ENCODE results near the gene MAPKAP1. TPM values are rescaled to one million over a fixed set of nuclear protein-coding genes. Genes with fewer than 3 reads are reported as not detected.

Gene MAPKAP1
- total RNA-seq, 6 donors from 2014 or later, result 60.8 to 84.0 (median 71.5) TPM

DNA sequence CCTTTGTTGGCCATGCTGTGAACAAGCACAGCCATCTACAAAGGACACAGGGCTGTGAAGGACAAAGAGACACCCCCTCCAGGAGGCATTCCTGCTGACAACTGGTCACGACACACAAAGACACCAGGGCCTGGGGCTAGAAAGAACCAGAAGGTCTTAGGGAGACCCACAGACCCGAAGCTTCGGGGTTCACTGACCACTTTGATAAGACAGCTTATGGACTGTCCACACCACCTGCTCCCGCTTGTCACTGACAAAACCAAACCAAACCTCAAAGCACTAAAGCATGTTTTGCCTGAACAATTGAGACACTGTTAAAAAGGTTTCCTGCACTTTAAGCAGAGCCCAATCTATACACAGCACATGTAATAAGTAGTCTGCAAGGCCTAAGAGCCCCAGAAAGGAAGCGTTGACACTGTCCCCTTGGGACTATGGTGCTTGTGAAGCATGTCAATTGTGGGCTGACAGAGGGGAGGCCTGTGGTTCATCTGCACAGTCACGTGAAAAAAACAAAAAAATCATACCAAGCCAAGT is 260.4 kb downstream of the MAPKAP1 start:
- no peak overlapping the region for H3K4me3 ChIP-seq
- DNase-seq (no peak), ATAC-seq (ENCODE audit: low FRiP score in 2 of 2) (no peak)
- peaks cover 0 to 19% (median 2%) of the 10 kb centered on the region in 4 donors for H3K36me3 ChIP-seq
- WGBS, 2 donors, result 94 to 95% methylated on average over 6 of the region's 6 CpGs
- no peak overlapping the region for H3K27ac ChIP-seq
- H3K27me3 ChIP-seq, result no peaks in the 10 kb centered on the region
- no peaks in the 10 kb centered on the region for H3K9me3 ChIP-seq
- TF ChIP-seq POLR2AphosphoS5 (IDR thresholded peaks at IDR 0.05), result no peak
- TF ChIP-seq EP300 (IDR thresholded peaks at IDR 0.05), result no peak
- no peak for TF ChIP-seq POLR2A (IDR thresholded peaks at IDR 0.05)
- TF ChIP-seq, protein P1, sequence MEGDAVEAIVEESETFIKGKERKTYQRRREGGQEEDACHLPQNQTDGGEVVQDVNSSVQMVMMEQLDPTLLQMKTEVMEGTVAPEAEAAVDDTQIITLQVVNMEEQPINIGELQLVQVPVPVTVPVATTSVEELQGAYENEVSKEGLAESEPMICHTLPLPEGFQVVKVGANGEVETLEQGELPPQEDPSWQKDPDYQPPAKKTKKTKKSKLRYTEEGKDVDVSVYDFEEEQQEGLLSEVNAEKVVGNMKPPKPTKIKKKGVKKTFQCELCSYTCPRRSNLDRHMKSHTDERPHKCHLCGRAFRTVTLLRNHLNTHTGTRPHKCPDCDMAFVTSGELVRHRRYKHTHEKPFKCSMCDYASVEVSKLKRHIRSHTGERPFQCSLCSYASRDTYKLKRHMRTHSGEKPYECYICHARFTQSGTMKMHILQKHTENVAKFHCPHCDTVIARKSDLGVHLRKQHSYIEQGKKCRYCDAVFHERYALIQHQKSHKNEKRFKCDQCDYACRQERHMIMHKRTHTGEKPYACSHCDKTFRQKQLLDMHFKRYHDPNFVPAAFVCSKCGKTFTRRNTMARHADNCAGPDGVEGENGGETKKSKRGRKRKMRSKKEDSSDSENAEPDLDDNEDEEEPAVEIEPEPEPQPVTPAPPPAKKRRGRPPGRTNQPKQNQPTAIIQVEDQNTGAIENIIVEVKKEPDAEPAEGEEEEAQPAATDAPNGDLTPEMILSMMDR (IDR thresholded peaks at IDR 0.05), result no peak
- H3K4me1 ChIP-seq, result peaks cover 0 to 3% (median 0%) of the 10 kb centered on the region in 4 donors

DNA sequence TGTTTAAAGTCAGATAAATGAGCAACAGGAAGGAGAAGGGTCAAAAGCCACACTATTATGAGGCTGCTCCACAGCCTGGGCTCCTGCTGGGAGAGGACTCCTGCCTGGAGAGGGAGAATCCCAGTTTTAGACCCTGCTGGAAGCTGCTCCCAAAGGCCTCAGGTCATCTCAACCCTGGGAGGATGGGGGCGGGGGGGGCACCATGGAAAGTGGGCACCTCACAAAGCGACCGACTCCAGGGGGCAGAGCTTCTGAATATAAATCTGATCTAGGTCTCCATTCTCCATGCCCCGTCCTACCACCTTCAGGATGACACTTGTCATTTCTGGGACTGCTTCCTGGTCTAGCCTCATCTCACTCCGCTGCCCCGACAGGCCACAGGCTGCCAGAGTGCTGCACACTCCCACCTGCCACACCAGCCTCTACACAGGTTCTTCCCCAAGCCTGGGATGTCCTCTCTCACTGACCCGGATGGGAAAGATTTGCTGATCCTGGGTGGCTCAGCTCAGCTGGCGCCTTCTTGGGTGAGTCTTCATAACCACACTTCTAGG is 262.0 kb downstream of the MAPKAP1 start:
- Histone ChIP-seq H3K4me1 (peaks cover 0 to 3% (median 0%) of the 10 kb centered on the region in 4 donors), H3K4me3 (no peak overlapping the region), H3K36me3 (peaks cover 0 to 24% (median 10%) of the 10 kb centered on the region in 4 donors), H3K27me3 (no peaks in the 10 kb centered on the region), H3K9me3 (no peaks in the 10 kb centered on the region), H3K27ac (no peak overlapping the region)
- TF ChIP-seq, protein P1 (IDR thresholded peaks at IDR 0.05), result no peak
- no peak for TF ChIP-seq POLR2A (IDR thresholded peaks at IDR 0.05)
- no peak for TF ChIP-seq POLR2AphosphoS5 (IDR thresholded peaks at IDR 0.05)
- no peak for TF ChIP-seq EP300 (IDR thresholded peaks at IDR 0.05)
- peak in 1 of 2 donors; percentile 46 for DNase-seq
- no peak for ATAC-seq (ENCODE audit: low FRiP score in 2 of 2)
- 90 to 93% methylated on average over 8 of the region's 8 CpGs for WGBS, 2 donors

DNA sequence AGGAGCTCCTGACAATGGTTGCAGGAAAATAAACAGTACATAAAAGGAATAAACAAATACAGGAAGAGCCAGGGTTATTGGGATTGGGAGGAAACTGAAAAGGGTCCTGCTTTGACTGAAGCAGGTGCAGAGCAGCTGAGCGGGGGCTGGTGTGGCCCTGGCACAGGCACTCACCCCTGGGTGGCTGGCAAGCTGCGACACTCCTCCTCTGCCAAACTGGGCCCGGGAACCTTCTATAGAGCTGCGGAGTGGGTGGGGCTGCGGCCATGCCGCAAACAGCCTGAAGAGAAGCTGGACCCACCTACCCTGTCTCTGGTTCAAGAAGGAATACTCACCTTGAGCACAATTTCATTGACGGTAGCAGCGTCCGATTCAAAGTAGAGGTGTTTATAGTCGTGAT is 262.8 kb downstream of the MAPKAP1 start:
- peak in 1 of 2 donors; percentile 29 for DNase-seq
- H3K4me1 ChIP-seq, result peaks cover 0 to 3% (median 0%) of the 10 kb centered on the region in 4 donors
- 87 to 95% methylated on average over 10 of the region's 10 CpGs for WGBS, 2 donors
- no peak for ATAC-seq (ENCODE audit: low FRiP score in 2 of 2)
- H3K27ac ChIP-seq, result no peak overlapping the region
- TF ChIP-seq POLR2AphosphoS5 (IDR thresholded peaks at IDR 0.05) (no peak), EP300 (IDR thresholded peaks at IDR 0.05) (no peak), POLR2A (IDR thresholded peaks at IDR 0.05) (no peak)
- TF ChIP-seq, protein P1 (IDR thresholded peaks at IDR 0.05), result no peak
- H3K36me3 ChIP-seq, result peaks cover 0 to 33% (median 18%) of the 10 kb centered on the region in 4 donors
- no peak overlapping the region for H3K4me3 ChIP-seq
- no peaks in the 10 kb centered on the region for H3K9me3 ChIP-seq
- H3K27me3 ChIP-seq, result no peaks in the 10 kb centered on the region

DNA sequence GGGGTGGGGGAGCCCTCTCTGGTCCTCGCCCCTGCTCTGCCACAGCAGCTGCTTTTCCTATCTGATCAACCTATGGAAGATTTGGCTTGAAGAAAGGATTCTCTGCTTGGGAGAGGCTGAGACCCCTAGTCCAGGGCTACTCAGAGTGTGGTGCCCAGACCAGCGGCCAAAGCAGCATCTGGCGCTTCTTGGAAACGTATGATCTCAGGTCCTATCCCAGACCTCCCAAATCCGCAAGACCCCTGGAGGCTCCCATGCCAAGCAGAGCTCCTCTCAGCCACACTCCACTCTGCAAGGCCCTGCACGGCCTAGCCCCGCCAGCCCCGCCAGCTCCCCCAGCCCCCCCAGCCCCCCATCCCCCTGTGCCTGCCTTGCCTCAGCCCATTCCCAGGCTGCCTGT is 263.6 kb downstream of the MAPKAP1 start:
- Histone ChIP-seq H3K4me3 (no peak overlapping the region), H3K27me3 (no peaks in the 10 kb centered on the region), H3K27ac (no peak overlapping the region), H3K4me1 (peaks cover 0 to 3% (median 0%) of the 10 kb centered on the region in 4 donors), H3K36me3 (peaks cover 0 to 41% (median 26%) of the 10 kb centered on the region in 4 donors), H3K9me3 (no peaks in the 10 kb centered on the region)
- 96 to 100% methylated on average over 6 to 8 of the region's 8 CpGs for WGBS, 2 donors
- DNase-seq, result no peak
- no peak for ATAC-seq (ENCODE audit: low FRiP score in 2 of 2)
- no peak for TF ChIP-seq POLR2AphosphoS5 (IDR thresholded peaks at IDR 0.05)
- no peak for TF ChIP-seq EP300 (IDR thresholded peaks at IDR 0.05)
- TF ChIP-seq POLR2A (IDR thresholded peaks at IDR 0.05), result no peak
- TF ChIP-seq, protein P1 (IDR thresholded peaks at IDR 0.05), result no peak

DNA sequence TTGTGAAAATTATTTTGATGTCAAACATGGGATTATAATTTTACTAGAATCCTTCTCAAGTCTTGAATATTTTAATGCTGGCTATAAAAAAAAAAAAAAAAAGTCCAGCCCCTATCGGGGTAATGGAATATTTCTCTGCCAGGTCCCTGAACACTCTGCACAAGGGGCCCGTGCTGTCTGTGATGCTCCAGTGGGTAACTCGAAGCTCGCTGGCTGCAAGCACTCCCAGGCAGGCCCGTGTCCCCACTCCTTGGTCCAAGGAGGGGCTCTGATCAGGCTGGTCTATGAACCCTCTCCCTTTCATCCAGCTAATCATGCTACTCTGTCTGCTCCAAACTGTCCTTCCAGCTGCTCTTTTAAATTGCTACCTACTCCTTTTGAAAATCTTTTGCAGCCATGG is 264.6 kb downstream of the MAPKAP1 start:
- DNase-seq (no peak), ATAC-seq (ENCODE audit: low FRiP score in 2 of 2) (no peak)
- peaks cover 0 to 42% (median 30%) of the 10 kb centered on the region in 4 donors for H3K36me3 ChIP-seq
- H3K4me3 ChIP-seq, result no peak overlapping the region
- TF ChIP-seq, protein P1 (IDR thresholded peaks at IDR 0.05), result no peak
- TF ChIP-seq POLR2A (IDR thresholded peaks at IDR 0.05) (no peak), EP300 (IDR thresholded peaks at IDR 0.05) (no peak), POLR2AphosphoS5 (IDR thresholded peaks at IDR 0.05) (no peak)
- WGBS, 2 donors, result 87 to 95% methylated on average over 5 of the region's 5 CpGs
- no peak overlapping the region for H3K27ac ChIP-seq
- H3K4me1 ChIP-seq, result peaks cover 0 to 3% (median 0%) of the 10 kb centered on the region in 4 donors
- no peaks in the 10 kb centered on the region for H3K9me3 ChIP-seq
- H3K27me3 ChIP-seq, result no peaks in the 10 kb centered on the region
